Large intestine (tissue), 3 donors: ENCODE measurements around the gene ACTL8. TPM values are rescaled to one million over a fixed set of nuclear protein-coding genes. Genes with fewer than 3 reads are reported as not detected.

ENCODE experiments used
- DNase-seq, 2 donors: peaks; one replicate each; pipeline versions ENCODE4 v3.0.0 to v3.0.0-alpha.2; 2013
- H3K27ac ChIP-seq: one replicate; pipeline ENCODE4 v1.5.1; 2013; ENCODE audit warnings: low read length
- H3K27me3 ChIP-seq: 2 replicates; pipeline ENCODE4 v1.6.1; 2013; ENCODE audit warnings: low read length; ENCODE audit not compliant: control insufficient read depth, insufficient read depth
- H3K36me3 ChIP-seq: 2 replicates; pipeline ENCODE4 v1.6.1; 2013; ENCODE audit warnings: low read length; ENCODE audit not compliant: control insufficient read depth, insufficient read depth
- H3K4me1 ChIP-seq: one replicate; pipeline ENCODE4 v1.6.1; 2013; ENCODE audit warnings: low read length; ENCODE audit not compliant: control insufficient read depth, insufficient read depth
- H3K4me3 ChIP-seq: one replicate; pipeline ENCODE4 v1.5.1; 2013; ENCODE audit warnings: low read length
- H3K9me3 ChIP-seq: one replicate; pipeline ENCODE4 v1.6.1; 2013; ENCODE audit warnings: mild to moderate bottlenecking, low read depth, low read length, moderate library complexity; ENCODE audit not compliant: control insufficient read depth
- WGBS: methylation state at CpG from one replicate; pipeline ENCODE4 v1.1.5; 2013; ENCODE audit warnings: low lambda C conversion rate; ENCODE audit not compliant: insufficient coverage; 5-methylcytosine and 5-hydroxymethylcytosine counted together
- polyA plus RNA-seq: library from polyadenylated mRNA; unstranded; fragments of 120-200 nt; gene quantifications from one replicate; pipeline ENCODE4 v1.2.1, GENCODE V29; 2013

The ACTL8 gene
- polyA plus RNA-seq, 1 donor, result not detected

GRCh38 chr1:17780916-17781315 lies 25.8 kb downstream of the ACTL8 start:
- no CpG with 5 or more reads among the region's 4 CpGs for WGBS
- no peaks in the 10 kb centered on the region for H3K9me3 ChIP-seq
- no peaks in the 10 kb centered on the region for H3K4me1 ChIP-seq
- no peaks in the 10 kb centered on the region for H3K27me3 ChIP-seq
- no peaks in the 10 kb centered on the region for H3K36me3 ChIP-seq
- DNase-seq, result no peak
- no peak overlapping the region for H3K27ac ChIP-seq
- no peak overlapping the region for H3K4me3 ChIP-seq

GRCh38 chr1:17789926-17790325 lies 34.8 kb downstream of the ACTL8 start:
- Histone ChIP-seq H3K4me1 (peaks cover under 1% of the 10 kb centered on the region), H3K27me3 (no peaks in the 10 kb centered on the region), H3K4me3 (no peak overlapping the region), H3K36me3 (no peaks in the 10 kb centered on the region), H3K9me3 (peaks cover 3% of the 10 kb centered on the region), H3K27ac (no peak overlapping the region)
- no CpG with 5 or more reads among the region's 5 CpGs for WGBS
- no peak for DNase-seq

- H3K4me1 ChIP-seq, result peaks cover 6% of the 10 kb centered on the region
- no peak for DNase-seq
- no peak overlapping the region for H3K27ac ChIP-seq
- H3K9me3 ChIP-seq, result peaks cover 3% of the 10 kb centered on the region
- no peaks in the 10 kb centered on the region for H3K36me3 ChIP-seq
- H3K4me3 ChIP-seq, result no peak overlapping the region
- WGBS, result no CpG with 5 or more reads among the region's 4 CpGs
- H3K27me3 ChIP-seq, result no peaks in the 10 kb centered on the region
These were observed 35.4 kb downstream of the ACTL8 start for GRCh38 chr1:17790383-17791054.

- Histone ChIP-seq H3K27ac (no peak overlapping the region), H3K27me3 (no peaks in the 10 kb centered on the region), H3K4me1 (peaks cover 10% of the 10 kb centered on the region), H3K36me3 (no peaks in the 10 kb centered on the region), H3K9me3 (peaks cover 3% of the 10 kb centered on the region), H3K4me3 (no peak overlapping the region)
- DNase-seq, result no peak
- WGBS, result no CpG with 5 or more reads among the region's 9 CpGs
These were observed 35.9 kb downstream of the ACTL8 start for GRCh38 chr1:17791055-17791390.

GRCh38 chr1:17791480-17791879 lies 36.3 kb downstream of the ACTL8 start:
- no peaks in the 10 kb centered on the region for H3K27me3 ChIP-seq
- H3K4me3 ChIP-seq, result no peak overlapping the region
- no peaks in the 10 kb centered on the region for H3K36me3 ChIP-seq
- H3K27ac ChIP-seq, result no peak overlapping the region
- H3K4me1 ChIP-seq, result peaks cover 10% of the 10 kb centered on the region
- WGBS, result no CpG with 5 or more reads among the region's 7 CpGs
- peaks cover 3% of the 10 kb centered on the region for H3K9me3 ChIP-seq
- no peak for DNase-seq

GRCh38 chr1:17792421-17792820 lies 37.3 kb downstream of the ACTL8 start:
- peaks cover 3% of the 10 kb centered on the region for H3K9me3 ChIP-seq
- no peak overlapping the region for H3K4me3 ChIP-seq
- no peak overlapping the region for H3K27ac ChIP-seq
- H3K36me3 ChIP-seq, result no peaks in the 10 kb centered on the region
- no peak for DNase-seq
- H3K27me3 ChIP-seq, result no peaks in the 10 kb centered on the region
- peaks cover 10% of the 10 kb centered on the region for H3K4me1 ChIP-seq
- WGBS, result 92% methylated on average over 2 of the region's 6 CpGs

GRCh38 chr1:17795081-17795809 lies 40.1 kb downstream of the ACTL8 start:
- H3K4me3 ChIP-seq, result no peak overlapping the region
- DNase-seq, result peak; percentile 38 to 72
- H3K27ac ChIP-seq, result no peak overlapping the region
- peaks cover 10% of the 10 kb centered on the region for H3K4me1 ChIP-seq
- no peaks in the 10 kb centered on the region for H3K36me3 ChIP-seq
- no peaks in the 10 kb centered on the region for H3K27me3 ChIP-seq
- WGBS, result no CpG with 5 or more reads among the region's 15 CpGs
- no peaks in the 10 kb centered on the region for H3K9me3 ChIP-seq

- no peak overlapping the region for H3K4me3 ChIP-seq
- DNase-seq, result no peak
- no peaks in the 10 kb centered on the region for H3K27me3 ChIP-seq
- H3K9me3 ChIP-seq, result no peaks in the 10 kb centered on the region
- H3K27ac ChIP-seq, result no peak overlapping the region
- no peaks in the 10 kb centered on the region for H3K36me3 ChIP-seq
- 100% methylated on average over 1 of the region's 10 CpGs for WGBS
- H3K4me1 ChIP-seq, result peaks cover 10% of the 10 kb centered on the region
These were observed 40.9 kb downstream of the ACTL8 start for GRCh38 chr1:17795836-17796645.

GRCh38 chr1:17797478-17797877 lies 42.3 kb downstream of the ACTL8 start:
- H3K4me1 ChIP-seq, result peaks cover 10% of the 10 kb centered on the region
- no peak for DNase-seq
- H3K9me3 ChIP-seq, result no peaks in the 10 kb centered on the region
- no CpG with 5 or more reads among the region's 8 CpGs for WGBS
- no peaks in the 10 kb centered on the region for H3K27me3 ChIP-seq
- H3K4me3 ChIP-seq, result no peak overlapping the region
- H3K27ac ChIP-seq, result no peak overlapping the region
- no peaks in the 10 kb centered on the region for H3K36me3 ChIP-seq

- Histone ChIP-seq H3K27ac (no peak overlapping the region), H3K4me3 (no peak overlapping the region), H3K4me1 (peaks cover 10% of the 10 kb centered on the region), H3K9me3 (no peaks in the 10 kb centered on the region), H3K27me3 (no peaks in the 10 kb centered on the region), H3K36me3 (no peaks in the 10 kb centered on the region)
- no peak for DNase-seq
- WGBS, result no CpG with 5 or more reads among the region's 7 CpGs
These were observed 42.9 kb downstream of the ACTL8 start for GRCh38 chr1:17798011-17798410.
